Activated T-cell treated with anti-CD3 and anti-CD28 coated beads, Interleukin-2, amount 50 U/mL, for 4 hours (primary cell): ENCODE measurements around the gene SPPL2C. TPM values are rescaled to one million over a fixed set of nuclear protein-coding genes. Genes with fewer than 3 reads are reported as not detected.

Experiments used
- ATAC-seq, 2 donors: fragments of 200-7000 bp; cut with Tn5 transposase; one replicate each; pipeline ENCODE4 v1.10.0; 2021
- DNase-seq: peaks from one replicate; pipeline ENCODE4 v3.0.0-alpha.2; 2020
- H3K27me3 Mint-ChIP-seq: one replicate; pipeline ENCODE4 v1.8.0; 2021; ENCODE audit warnings: low read depth, mixed read lengths
- H3K36me3 Mint-ChIP-seq: one replicate; pipeline ENCODE4 v1.8.0; 2022; ENCODE audit warnings: mixed read lengths; ENCODE audit not compliant: insufficient read depth
- H3K4me1 Mint-ChIP-seq: one replicate; pipeline ENCODE4 v1.8.0; 2021; ENCODE audit warnings: low read depth, mixed read lengths
- H3K4me3 Mint-ChIP-seq: one replicate; pipeline ENCODE4 v1.8.0; 2021; ENCODE audit warnings: mild to moderate bottlenecking, moderate library complexity, mixed read lengths
- H3K9me3 Mint-ChIP-seq: one replicate; pipeline ENCODE4 v1.8.0; 2021; ENCODE audit warnings: mixed read lengths
- total RNA-seq, 3 donors: library from RNA; stranded (reverse); gene quantifications; one replicate each; pipeline ENCODE4 v1.2.1, GENCODE V29; 2021

The SPPL2C gene
- total RNA-seq, 3 donors from 2014 or later: not detected

GRCh38 chr17:45895969-45896785 lies 51.5 kb downstream of the SPPL2C start:
- peak overlapping the region; percentile 80 for H3K4me3 Mint-ChIP-seq
- H3K4me1 Mint-ChIP-seq: peaks cover 22% of the 10 kb centered on the region
- ATAC-seq: no peak
- peaks cover 48% of the 10 kb centered on the region for H3K27me3 Mint-ChIP-seq
- DNase-seq: no peak
- no peaks in the 10 kb centered on the region for H3K36me3 Mint-ChIP-seq
- H3K9me3 Mint-ChIP-seq: no peaks in the 10 kb centered on the region

Other genes starting within 250 kb of the SPPL2C start
- not detected for gene CRHR1, start 60.6 kb upstream of the SPPL2C start, total RNA-seq
- gene MAPT, start 49.7 kb downstream of the SPPL2C start, total RNA-seq: 1 to 10 TPM; 1.3 to 1.8 (median 1.8) TPM
- not detected for gene STH, start 154.4 kb downstream of the SPPL2C start, total RNA-seq